ENCODE measurements around the gene MDH1B.
A peak's percentile ranks its signal among the peaks of the same experiment; 100 is the strongest.

MDH1B gene

DNA sequence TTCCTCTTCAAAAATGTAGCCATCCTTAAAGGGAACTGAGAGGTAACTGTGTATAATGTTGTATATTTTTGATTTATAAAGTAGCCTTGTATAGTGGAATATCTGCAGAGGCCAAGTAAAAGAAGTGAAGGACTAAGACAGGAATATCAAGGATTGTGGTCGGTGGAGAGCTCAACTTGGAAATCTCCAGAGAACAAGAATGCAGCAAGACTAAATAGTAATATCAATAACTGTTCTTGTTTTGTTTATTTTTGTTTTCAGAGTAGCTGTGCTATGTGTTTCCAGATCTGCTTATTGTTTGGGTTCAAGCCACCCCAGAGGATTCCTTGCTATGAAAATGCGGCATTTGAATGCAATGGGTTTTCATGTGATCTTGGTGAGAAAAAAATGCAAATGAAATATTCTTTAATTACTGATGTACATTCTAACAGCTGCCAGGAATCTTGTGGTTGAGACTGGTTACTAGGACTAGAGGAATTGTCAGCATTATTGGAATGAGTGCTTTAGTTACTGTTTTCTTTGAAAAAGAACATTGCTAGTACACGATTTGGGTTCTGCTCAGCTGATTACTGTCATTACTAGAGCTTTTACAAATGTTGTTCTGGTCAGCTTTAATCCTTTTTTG lies 25.3 kb upstream of the MDH1B start:
- no peak overlapping the region for H3K4me3 ChIP-seq (ENCODE audit: low read depth, low read length)

DNA sequence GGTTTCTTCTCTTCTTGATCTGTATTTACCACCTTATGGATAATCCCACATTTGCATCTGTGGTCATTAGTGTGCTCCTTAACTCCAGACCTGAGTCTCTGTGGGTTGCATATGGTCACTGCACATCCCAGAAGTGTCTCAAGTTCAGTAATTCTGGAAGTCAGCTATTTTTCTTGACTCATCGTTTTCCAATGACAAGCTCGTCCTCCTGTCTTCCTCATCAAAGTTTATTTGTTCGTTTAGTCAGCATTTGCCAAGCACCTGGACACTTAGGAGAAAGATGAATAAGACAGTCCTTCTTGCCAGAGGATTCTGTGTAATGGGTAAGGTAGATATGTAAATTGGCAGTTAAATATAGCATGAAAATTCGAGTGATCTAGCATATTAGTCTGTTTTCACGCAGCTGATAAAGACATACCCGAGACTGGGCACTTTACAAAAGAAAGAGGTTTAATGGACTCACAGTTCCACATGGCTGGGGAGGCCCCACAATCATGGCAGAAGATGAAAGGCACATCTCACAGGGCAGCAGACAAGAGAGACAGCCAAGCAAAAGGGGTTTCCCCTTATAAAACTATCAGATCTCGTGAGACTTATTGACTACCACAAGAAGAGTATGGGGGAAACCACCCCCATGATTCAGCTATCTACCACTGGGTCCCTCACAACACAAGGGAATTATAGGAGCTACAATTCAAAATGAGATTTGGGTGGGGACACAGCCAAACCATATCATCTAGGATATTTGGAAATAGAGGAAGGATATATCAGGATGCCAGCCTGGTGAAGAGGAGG lies 19.6 kb upstream of the MDH1B start:
- no peak for DNase-seq (ENCODE audit: low read depth)
- TF ChIP-seq, protein P1, sequence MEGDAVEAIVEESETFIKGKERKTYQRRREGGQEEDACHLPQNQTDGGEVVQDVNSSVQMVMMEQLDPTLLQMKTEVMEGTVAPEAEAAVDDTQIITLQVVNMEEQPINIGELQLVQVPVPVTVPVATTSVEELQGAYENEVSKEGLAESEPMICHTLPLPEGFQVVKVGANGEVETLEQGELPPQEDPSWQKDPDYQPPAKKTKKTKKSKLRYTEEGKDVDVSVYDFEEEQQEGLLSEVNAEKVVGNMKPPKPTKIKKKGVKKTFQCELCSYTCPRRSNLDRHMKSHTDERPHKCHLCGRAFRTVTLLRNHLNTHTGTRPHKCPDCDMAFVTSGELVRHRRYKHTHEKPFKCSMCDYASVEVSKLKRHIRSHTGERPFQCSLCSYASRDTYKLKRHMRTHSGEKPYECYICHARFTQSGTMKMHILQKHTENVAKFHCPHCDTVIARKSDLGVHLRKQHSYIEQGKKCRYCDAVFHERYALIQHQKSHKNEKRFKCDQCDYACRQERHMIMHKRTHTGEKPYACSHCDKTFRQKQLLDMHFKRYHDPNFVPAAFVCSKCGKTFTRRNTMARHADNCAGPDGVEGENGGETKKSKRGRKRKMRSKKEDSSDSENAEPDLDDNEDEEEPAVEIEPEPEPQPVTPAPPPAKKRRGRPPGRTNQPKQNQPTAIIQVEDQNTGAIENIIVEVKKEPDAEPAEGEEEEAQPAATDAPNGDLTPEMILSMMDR (IDR thresholded peaks at IDR 0.05; ENCODE audit: control insufficient read depth, extremely low read depth, insufficient read depth), result no peak
- no peak overlapping the region for H3K4me3 ChIP-seq (ENCODE audit: low read depth, low read length)

More for the DNA sequence above, 25.3 kb upstream of the MDH1B start:
- DNase-seq (ENCODE audit: low read depth), result no peak
- TF ChIP-seq, protein P1 (IDR thresholded peaks at IDR 0.05; ENCODE audit: control insufficient read depth, extremely low read depth, insufficient read depth), result no peak

DNA sequence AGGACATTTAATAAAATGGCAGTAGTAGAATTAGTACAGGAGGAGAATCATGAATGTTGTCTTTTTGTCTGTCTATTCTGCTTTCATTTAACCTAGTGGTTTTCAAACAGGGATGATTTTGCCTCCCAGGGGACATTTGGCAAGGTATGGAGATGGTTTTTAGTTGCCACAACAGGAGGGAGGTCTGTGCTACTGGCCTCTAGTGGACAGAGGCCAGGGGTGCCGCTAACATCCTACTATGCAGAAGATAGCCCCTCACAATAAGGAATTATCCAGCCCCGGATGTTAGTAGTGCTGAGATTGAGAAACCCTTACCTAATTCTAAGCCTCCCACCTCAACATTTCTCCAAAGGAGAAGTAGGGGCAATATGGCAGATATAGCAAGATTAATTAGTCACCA lies 18.6 kb upstream of the MDH1B start:
- DNase-seq (ENCODE audit: low read depth), result no peak
- TF ChIP-seq, protein P1 (IDR thresholded peaks at IDR 0.05; ENCODE audit: control insufficient read depth, extremely low read depth, insufficient read depth), result peak; percentile 49
- H3K4me3 ChIP-seq (ENCODE audit: low read depth, low read length), result no peak overlapping the region

DNA sequence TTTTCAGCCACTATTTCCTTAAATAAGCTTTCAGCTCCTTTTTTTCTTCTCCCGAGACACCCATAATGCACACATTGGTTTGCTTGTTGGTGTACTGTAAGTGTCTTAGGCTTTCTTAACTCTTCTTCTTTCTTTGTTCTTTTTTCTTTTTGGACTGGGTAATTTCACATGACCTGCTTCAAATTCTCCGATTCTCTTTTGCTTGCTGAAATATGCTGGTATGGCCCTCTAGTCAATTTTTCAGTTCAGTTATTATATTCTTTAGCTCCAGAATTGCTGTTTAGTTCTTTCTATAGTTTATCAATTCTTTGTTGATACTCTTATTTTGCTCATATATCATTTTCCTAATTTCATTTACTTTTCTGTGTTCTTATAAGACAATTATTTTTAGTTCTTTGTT lies 15.5 kb upstream of the MDH1B start:
- TF ChIP-seq, protein P1 (IDR thresholded peaks at IDR 0.05; ENCODE audit: control insufficient read depth, extremely low read depth, insufficient read depth), result no peak
- no peak for DNase-seq (ENCODE audit: low read depth)
- H3K4me3 ChIP-seq (ENCODE audit: low read depth, low read length), result no peak overlapping the region

DNA sequence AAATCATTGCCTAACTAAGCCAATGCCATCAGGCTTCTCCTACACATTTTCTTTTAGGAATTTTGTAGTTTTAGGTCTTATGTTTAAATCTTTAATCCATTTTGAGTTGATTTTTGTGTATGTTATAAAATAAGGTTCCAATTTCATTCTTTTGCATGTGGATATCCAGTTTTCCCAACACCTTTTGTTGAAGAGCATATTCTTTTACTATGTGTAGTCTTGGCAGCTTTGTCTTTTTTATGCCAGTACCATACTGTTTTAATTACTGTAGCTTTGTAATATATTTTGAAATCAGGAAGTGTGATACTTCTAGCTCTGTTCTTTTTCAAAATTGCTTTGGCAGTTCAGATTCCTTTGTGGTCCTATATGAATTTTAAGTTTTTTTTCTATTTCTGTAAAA lies 11.3 kb upstream of the MDH1B start:
- TF ChIP-seq, protein P1 (IDR thresholded peaks at IDR 0.05; ENCODE audit: control insufficient read depth, extremely low read depth, insufficient read depth), result no peak
- no peak overlapping the region for H3K4me3 ChIP-seq (ENCODE audit: low read depth, low read length)

DNA sequence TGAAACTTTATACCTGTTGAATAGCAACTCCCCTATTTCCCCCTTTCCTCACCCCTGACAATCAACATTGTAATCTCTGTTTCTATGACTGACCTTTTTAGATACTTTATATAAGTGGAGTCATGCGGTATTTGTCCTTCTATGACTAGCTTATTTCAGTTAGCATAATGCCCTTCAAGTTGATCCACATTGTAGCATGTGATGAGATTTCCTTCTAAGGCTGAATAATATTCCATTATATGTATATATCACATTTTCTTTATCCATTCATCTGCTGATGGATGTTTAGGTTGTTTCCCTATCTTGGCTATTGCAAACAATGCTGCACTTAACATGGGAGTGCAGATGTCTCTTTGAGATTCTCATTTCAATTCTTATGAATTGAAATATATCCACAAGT lies 9.7 kb upstream of the MDH1B start:
- no peak for DNase-seq (ENCODE audit: low read depth)
- H3K4me3 ChIP-seq (ENCODE audit: low read depth, low read length), result no peak overlapping the region
- TF ChIP-seq, protein P1 (IDR thresholded peaks at IDR 0.05; ENCODE audit: control insufficient read depth, extremely low read depth, insufficient read depth), result no peak

More for the DNA sequence above, 11.3 kb upstream of the MDH1B start:
- no peak for DNase-seq (ENCODE audit: low read depth)

All from LNCaP clone FGC (cell line).